GM19455 (cell line): ENCODE results near the gene RUBCNL.

Experiments used
- ATAC-seq: cut with Tn5 transposase; IDR thresholded peaks from one replicate; pipeline ENCODE4 v1.9.1; 2021; ENCODE audit not compliant: unreplicated experiment

RUBCNL gene

DNA sequence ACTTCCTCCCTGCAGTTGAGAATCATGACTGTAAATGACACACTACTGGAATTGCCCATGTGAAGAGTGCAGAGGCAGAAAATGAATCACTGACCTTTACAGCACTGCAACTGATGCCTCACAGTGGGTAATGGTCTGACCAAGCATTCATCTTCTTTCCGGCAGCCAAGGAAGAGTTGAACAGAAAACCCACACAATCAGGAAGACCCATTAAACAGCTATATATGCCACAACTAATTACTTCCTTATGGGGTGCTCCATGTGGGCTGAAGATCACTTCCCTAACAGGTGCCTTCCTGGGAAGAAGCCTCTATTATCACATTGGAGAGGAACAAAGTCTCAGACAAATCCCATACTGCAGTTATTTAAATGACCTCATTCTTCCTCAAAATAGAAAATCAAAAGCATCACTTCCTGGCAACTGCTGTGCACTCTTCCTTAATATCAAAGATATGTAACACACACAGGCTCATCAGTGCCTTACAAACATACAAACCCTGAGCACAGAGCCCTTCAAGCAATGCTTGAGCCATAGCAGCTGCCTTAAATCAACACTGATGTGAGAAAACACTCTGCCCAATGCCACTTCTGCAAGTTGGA, 45.8 kb downstream of the RUBCNL start:
- ATAC-seq, result no peak

DNA sequence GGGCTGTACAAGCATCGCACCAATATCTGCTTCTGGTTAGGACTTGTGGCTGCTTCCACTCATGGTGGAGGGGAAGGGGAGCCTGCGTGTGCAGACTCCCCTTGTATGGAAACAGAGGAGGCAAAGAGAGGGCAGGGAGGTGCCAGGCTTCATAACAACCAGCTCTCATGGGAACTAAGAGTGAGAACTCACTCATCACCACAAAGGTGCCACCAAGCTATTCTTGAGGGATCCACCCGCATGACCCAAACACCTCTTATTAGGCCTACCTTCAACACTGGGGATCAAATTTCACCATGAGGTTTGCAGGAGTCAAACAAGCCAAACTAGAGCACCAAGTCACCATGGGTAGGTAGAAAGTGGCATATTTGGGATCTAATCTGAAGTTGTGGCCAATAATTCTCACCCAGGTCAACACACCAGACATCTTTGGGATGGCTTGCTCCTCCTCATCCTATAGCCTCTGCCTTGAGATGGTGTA, 46.4 kb downstream of the RUBCNL start:
- no peak for ATAC-seq

DNA sequence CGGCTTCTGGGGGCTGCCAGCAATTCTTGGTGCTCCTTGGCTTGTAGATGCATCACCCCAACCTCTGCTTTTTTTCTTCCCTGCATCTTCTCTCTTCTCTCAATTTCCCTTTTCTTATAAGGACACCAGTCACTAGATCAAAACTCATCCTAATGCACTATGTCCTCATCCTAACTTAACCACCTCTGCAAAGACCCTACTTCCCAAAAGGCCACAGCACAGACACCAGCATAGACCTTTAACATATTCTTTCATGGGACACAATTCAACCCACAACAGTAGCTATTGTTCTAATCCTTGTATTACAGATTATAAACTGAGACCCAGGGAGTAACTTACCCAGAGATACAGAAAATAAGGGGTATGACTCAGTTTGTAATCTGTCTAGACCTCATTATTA, 47.0 kb downstream of the RUBCNL start:
- ATAC-seq, result no peak

DNA sequence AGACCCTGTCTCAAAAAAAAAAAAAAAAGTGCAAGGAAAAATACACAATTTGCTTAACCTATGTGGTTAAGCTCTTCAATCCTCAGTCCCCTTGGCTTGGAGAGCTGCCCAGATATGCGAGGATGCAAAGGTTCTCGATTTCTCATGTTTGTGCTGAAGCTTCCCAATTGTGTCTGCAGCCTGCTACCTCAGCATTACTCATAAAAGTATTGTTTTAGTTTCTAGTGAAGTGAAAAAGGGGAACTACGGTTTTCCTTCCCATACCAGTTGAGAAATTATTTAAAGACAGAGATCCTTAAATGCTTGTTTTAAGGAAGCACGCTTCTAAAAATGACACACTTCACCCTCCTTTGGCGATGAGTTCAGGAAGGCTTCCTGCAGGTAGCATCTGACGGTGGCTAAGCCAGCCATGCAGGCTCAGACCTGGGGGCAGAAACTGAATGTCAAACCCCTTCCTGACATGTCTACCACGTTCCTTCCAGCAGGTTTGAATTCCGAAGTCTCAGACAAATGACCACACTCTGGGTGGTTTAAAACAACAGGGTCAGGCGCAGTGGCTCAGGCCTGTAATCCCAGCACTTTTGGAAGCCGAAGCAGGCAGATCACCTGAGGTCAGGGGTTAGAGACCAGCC, 47.9 kb downstream of the RUBCNL start:
- no peak for ATAC-seq

DNA sequence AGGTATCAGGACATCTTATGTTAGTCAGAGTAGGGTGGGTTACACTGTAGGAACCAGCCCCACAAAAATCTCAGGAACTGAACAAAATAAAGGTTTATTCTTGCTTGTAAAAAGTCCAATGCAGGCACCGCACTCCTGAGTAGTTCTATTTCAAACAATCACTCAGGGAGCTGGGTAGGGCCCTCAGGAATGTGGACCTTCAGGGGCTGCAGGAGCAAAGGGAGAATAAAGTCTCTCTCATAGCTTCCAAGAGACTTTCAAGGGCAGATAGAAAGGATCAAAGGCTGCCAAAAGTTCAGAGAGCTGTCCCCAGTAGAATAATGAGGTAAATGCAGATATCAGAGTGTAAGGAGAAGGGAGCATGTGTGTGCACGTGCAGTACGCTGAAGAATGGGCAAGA, 49.4 kb downstream of the RUBCNL start:
- ATAC-seq, result no peak

DNA sequence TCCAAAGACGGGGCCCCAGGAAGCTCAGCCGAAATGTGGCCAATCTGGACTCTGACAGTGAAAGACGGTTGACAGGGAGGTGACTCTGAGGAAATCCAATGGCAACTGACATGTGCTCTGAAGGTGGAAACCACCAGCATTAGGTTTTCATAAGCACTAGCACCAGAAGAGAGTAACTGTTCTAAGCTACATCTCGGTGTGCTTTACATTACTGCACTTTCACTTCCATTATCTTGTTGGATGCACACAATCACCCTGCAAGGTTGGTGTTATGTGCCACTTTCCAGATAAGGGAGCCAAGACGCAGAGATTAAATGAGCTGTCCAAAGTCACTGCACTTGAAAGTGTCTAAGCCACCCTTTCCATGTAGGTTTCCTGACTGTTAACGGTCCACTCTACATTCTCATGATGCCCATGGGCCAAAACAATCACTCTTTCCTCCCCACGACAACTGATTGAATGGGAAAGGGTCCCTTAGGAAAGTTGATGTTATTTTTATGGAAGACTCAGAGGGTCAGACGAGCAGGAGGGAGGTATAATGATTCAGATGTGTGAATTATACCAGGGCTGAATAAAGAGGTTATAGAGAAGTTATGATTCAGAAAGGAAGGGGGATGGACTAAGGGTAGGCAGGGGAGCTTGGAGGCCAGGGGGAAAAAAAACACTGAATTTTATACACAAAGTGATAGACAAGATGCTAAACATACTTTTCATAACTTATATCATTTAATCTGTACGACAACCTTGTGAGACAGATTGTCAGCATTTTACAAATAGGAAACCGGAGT, 52.8 kb downstream of the RUBCNL start:
- no peak for ATAC-seq

DNA sequence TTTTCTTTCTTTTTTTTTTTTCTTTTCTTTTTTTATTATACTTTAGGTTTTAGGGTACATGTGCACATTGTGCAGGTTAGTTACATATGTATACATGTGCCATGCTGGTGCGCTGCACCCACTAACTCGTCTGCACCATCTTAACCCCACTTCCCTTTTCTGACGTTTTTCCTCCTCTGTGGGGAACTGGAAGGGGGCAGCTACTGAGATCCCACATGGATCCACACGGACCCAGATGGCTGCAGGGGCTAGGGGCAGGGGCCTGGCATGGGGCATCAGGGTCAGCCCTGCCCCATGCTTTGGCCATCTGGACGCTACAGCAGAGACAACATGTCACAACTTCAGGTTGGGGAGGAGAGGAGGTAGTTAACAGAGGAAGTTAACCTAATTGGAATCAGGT, 54.3 kb downstream of the RUBCNL start:
- no peak for ATAC-seq

DNA sequence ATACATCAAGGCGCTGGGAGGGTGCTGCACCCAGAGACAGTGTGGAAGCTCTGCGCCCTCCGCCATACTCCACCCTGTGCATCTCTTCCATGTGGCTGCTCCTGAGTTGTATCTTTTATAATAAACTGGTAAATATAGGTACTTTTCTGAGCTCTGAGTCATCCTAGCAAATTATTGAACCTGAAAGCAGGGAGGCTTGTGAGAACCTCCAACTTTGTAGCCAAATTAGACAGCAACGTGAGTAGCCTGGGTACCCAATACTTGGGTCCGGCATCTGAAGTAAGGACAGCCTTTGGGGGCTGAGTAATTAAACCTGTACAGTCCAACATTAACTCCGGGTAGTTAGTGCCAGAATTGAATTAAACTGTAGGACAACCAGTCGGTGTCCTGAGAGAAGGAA, 57.4 kb downstream of the RUBCNL start:
- ATAC-seq, result no peak

DNA sequence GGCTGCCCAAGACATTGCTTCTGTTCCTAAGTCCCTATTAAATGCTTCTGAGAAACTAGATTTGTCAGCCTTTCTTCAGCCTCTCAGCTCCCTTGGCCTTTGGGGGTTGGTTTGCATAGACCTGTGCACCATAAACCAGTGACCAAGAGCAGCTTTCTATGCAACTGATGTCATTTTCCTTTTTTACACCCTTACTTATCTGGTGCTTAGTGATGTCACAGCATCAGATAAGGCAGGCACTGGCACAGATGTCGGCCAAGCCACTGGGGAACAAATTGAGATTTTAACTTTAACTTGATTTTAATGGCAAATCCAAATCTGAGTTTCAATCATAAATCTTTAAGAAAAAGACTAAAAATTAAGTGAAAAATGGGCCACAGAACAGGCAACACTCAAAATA, 59.8 kb downstream of the RUBCNL start:
- ATAC-seq, result no peak

DNA sequence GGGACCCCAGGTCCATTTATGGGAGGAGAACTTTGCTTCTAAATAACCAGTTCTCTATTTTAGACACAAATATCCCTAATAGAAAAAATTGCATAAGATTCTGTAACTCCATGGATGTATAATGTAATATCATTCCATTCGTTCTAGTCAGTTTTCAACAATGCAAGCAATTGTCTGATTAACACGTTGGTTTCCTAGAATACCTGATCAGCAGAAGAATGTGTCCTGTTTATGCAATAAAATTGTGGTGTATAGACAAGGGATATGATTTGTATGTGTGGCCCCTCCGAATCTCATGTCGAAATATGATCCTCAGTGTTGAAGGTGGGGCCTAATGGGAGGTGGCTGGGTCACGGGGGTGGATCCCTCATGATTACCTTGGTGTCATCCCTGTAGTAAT, 62.1 kb downstream of the RUBCNL start:
- no peak for ATAC-seq

DNA sequence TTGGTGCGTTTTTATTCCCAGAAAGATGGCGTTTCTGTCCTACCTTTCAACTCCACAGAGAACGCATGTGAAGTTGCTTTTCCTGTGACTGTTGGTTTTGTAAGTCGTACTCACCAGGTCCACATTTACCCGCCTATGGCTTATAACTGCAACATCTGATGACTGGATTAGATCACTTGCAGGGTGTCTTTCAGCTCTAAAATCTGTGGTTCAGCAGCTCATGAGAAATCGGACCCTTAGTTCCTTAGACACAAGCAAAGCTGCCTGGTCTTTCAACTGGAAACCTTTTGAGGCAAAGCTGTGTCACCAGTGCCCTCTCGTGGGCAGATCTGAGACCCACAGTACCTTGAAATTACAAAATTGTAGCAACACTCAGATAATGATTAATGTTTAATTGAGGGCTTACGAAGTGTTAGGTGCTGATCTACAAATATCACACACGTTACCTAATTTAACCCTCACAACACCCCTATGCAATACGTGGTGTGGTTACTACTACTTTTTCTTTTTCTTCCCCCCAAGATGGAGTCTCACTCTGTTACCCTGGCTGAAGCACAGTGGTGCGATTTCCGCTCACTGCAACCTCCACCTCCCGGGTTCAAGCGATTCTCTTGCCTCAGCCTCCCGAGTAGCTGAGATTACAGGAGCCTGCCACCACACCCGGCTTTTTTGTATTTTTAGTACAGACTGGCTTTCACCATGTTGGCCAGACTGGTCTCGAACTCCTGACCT, 65.4 kb downstream of the RUBCNL start:
- ATAC-seq, result no peak

DNA sequence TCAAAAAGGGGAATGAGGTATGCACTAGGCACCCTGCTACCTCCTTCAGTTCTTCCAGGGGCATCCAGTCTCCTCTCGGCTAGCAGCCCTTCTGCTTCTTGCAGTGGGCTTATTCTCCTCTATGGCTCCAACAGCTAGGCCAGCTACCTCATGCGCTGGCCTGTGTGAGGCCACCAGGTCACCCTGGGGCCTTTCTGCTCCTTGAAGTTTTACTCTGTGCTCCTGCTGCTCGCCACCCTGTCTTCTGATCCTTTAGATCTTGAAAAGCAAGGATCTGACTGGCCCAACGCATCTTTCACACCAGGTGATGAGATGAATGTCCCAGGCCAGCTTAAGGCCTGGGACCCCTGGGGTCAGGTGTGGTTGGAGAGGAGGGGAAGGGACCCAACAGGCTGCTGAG, 66.2 kb downstream of the RUBCNL start:
- no peak for ATAC-seq

DNA sequence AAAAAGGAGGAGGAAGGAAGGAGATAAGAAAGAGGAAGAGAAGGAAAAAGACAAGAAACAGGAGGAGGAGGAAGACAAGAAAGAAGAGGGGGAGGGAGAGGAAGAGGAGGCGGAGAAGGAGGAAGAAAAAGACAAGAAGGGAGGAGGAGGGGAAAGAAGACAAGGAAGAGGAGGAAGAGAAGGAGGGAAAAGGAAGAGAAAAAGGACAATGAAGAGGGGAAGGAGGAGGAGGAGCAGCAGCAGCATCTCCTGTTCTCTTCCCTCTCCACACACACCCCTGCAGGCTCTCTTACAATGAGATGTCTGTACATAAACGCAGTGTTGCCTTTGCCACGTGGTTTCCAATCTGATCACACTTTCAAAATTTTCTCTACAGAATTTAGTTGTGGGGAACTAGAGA, 66.6 kb downstream of the RUBCNL start:
- ATAC-seq, result no peak

DNA sequence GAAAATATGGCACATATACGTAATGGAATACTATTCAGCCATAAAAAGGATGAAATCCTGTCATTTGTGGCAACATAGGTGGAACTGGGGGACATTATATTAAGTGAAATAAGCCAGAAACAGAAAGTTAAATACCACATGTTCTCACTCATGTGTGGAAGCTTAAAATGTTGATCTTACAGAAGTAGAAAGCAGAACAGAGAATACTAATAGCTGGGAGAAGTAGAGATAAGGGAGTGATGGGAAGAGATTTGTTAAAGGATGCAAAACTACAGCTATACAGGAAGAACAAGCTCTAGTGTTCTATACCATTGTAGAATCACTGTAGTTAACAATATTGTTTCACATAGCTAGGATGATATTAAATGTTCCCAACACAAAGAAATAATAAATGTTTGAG, 68.1 kb downstream of the RUBCNL start:
- no peak for ATAC-seq

DNA sequence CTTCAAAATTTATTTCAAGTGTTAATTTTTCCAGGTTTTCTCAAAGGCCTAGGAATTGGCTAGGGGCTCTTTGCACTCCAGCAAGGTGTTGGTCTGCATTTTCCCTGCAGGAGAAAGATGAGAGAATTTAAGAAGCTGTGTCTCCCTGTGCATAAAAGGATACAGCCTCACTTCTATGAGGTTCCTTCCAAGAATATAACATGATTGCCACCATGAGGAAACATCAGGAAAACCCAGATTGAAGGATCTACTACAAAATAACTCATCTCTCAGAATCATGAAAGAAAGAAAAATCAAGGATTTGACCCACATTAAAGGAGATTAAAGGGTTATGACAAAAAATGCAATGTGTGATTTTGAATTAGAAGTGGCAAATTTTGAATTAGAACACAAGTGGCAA, 69.9 kb downstream of the RUBCNL start:
- ATAC-seq, result no peak

DNA sequence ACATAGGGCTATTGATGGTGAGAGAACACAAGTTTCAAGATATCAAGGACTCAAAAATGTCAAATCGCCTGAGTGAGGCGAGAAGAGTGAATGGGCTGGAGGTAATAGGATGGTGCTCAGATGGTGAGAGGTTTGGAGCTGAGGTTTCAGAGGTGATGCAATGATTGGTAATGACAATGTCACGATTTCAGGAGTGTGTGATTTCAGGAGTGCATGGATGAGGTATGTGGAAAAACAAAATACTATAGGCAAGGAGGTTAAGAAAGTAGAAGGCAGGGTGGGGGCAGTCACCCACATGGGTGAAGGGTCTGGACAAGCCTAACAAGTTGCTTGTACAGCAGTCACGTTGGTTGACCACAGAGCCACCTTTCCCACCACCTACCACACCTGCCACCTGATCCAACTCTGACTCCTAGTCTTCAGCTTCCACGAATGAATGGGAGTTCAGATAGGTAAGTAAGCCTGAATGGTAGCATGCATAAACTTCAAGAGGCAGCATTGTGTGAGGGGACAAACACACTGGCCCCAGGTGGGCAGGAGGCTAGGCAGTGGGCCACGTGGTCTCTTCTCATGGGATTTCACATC, 71.5 kb downstream of the RUBCNL start:
- no peak for ATAC-seq

DNA sequence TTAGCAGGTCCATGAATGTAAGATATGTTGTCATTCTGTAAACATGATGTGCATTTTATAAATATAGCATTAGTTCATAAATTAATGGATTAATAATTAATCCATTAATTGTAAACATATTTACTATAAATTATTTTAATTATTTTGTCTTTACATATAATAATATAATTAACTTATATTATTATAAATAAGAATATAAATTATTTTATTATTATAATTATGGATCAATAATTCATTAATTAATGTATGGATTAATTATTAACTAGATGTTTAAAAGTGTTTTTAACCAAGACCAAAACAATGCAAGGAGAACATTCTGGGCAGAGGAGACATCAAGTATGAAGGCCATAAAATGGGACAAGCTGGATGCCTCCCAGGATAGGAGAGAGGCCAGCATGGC, 72.0 kb downstream of the RUBCNL start:
- ATAC-seq, result no peak

DNA sequence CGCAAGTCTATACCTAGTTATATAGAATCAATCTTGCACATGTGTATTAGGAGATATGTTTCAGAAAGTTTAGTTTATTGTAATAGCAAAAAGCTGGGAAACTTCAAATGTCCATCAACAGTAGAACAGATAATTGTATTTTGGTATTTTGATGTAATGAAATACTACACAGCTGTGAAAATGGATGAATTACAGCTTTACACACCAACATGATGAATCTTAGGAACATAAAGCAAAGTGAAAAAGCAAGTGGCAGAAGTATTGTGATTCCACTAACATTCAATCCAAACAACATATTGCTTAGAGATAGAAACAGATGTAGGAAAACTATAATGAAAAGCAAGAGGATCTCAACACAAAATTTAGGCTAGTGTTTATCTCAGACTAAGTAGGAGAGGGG, 72.5 kb downstream of the RUBCNL start:
- ATAC-seq, result no peak

DNA sequence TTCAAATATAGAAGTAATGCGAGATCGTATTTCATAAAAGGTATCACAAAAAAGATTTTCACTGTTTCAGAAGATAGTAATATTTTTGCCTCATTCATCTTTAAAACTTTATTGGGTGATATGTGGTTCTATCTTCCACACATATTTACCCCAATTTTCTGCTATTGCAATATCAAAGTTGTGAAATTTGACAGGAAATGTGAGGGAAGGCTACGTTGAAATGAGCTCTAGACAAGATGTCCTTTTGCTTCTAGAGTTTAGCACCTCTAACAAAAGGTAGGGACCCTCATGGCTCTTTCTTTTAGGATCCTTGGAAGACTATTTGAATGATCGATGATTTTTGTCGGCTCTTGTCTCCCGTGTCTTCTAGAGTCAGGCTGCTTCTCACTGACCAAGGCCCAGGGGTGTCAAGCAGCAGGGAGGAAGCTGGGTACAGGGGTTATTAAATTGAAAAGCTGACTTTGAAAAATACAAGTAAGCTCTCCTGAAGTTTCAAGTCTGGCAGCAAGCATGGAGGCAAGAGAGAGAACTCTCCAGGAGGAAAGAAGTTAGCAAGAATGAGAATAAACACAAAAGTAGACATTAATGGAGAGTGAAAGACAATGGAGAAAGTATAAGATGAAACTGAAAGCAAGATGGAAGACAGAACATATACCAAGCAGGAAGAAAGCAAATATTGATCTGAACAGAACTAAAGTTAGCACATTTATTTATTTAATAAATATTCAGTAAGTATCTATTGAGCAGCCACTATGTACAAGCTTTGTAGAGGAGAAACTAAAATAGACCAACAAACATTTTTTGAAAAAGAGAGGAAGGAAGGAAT, 73.4 kb downstream of the RUBCNL start:
- ATAC-seq, result no peak

DNA sequence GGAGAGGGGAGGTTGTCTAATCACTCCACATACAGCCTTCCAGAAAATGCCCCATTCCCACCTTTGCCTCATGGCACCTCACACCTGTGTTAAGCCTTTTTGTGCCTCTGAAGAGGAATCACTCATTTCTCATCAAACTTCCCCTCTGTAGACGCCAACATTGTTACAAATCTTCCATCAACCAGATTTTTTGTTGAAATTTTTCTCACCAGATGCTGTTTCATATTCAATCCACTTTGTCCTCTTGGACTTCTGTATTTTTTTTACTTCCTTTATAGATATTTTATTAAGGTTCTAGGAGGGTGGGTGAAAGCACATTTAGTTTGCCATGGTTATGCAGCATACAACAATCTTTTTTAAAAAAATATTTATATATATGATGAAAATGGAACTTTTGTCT, 74.0 kb downstream of the RUBCNL start:
- no peak for ATAC-seq
